ENCODE measurements around the gene CLDN15.

Gene CLDN15

DNA sequence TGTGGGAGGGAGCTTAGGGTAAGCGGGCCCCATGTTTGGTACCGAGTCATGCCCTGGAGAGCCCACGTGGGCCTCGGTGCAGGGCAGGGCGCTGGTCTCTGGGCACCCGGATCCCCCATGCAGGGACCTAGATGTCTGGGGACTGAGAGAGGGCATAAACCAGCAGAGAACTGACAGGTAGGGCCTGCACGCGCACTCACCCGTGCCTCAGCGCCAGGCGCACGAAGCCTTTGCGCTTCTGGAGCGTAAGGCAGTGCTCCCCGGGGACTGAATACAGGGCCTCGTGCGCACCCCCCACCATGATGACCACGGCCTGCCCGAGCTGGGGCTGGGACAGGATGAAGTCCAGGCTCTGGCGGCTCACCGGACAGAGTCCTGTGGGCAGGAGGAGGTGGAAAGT lies 39.6 kb downstream of the CLDN15 start:
- DNase-seq = no peak

DNA sequence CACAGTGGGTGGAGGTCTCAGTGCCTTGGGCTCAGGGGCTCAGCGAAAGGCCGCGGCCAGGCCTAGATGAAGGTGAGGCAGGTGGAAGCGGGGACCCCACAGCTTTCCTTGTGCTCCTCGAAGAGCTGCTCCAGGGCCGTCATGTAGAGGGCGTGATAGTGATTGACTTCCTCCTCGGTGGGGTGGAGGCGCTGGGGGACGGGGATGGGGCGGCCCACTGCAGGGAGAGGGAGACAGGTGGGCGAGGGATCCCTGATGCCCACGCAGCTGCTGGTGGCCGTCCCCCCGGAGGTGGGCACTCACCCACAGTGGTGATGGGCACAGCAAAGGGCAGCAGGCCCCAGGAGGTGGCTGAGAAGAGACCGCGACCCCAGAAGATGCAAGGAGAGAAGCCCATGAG lies 41.7 kb downstream of the CLDN15 start:
- DNase-seq = no peak

DNA sequence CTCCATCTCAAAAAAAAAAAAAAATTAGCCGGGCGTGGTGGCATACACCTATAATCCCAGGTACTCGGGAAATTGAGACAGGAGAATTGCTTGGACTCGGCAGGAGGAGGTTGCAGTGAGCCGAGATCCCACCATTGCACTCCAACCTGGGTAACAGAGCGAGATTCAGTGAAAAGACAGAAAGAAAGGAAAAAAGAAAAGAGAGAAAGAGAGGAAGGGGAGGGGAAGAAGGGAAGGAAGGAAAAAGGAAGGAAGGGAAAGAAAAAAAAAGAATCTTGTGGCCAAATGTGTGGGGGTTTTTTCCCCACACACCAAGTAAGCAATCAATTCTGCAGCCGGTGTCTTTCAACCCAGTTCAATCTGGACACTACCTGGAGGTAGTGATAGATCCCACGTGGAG lies 48.5 kb downstream of the CLDN15 start:
- no peak for DNase-seq

DNA sequence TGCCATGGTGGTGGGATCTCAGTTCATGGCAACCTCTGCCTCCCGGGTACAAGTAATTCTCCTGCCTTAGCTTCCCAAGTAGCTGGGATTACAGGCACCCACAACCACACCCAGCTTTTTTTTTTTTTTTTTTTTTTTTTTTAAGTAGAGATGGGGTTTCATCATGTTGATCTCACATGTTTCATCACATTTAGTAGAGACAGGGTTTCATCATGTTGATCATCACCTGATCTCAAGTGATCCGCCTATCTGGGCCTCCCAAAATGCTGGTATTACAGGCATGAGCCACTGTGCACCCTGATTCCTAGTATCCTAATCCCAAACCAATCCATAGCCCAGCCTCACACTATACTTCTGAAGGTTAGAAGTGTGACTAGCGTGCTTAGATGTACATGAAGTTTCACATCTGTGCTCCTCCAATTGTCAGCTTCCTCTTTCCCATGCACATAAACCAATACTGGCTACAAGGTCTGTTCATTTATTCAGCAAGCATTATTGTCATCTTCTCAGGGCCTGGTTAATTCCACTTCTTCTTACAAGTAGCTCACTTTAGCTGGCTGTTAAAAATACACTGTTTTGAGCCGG lies 50.7 kb downstream of the CLDN15 start:
- DNase-seq = no peak

- DNase-seq = no peak
These were observed 51.4 kb downstream of the CLDN15 start for GRCh38 chr7:101186194-101186593.

GRCh38 chr7:101185258-101185839 lies 52.3 kb downstream of the CLDN15 start:
- no peak for DNase-seq

All from NCI-H82 (cell line).